Mesothelial cell of epicardium (in vitro differentiated cells): ENCODE results near the gene HPCAL1. TPM values are rescaled to one million over a fixed set of nuclear protein-coding genes. Genes with fewer than 3 reads are reported as not detected.

ENCODE experiments used
- DNase-seq, 2 experiments: peaks; one replicate each; pipeline ENCODE4 v3.0.0; 2021; ENCODE audit warnings: low spot score in 2 of 2; ENCODE audit not compliant: unreplicated experiment in 2 of 2
- H3K27ac Mint-ChIP-seq: 2 replicates; pipeline ENCODE4 v1.8.0; 2021; ENCODE audit warnings: mixed read lengths
- H3K27me3 Mint-ChIP-seq: 2 replicates; pipeline ENCODE4 v1.8.0; 2021; ENCODE audit warnings: low read depth, mixed read lengths
- H3K36me3 Mint-ChIP-seq: 2 replicates; pipeline ENCODE4 v1.8.0; 2021; ENCODE audit warnings: mixed read lengths
- H3K4me1 Mint-ChIP-seq: 2 replicates; pipeline ENCODE4 v1.8.0; 2021; ENCODE audit warnings: mixed read lengths
- H3K4me3 Mint-ChIP-seq: 2 replicates; pipeline ENCODE4 v1.8.0; 2021; ENCODE audit warnings: mild to moderate bottlenecking, moderate library complexity, mixed read lengths
- H3K9me3 Mint-ChIP-seq: 2 replicates; pipeline ENCODE4 v1.8.0; 2021; ENCODE audit warnings: mixed read lengths
- CTCF ChIP-seq: fragments of 200-600 bp; sonication (generic); IDR thresholded peaks from one replicate; pipeline ENCODE4 v1.5.0; 2021; ENCODE audit warnings: antibody characterized with exemption; ENCODE audit not compliant: unreplicated experiment
- total RNA-seq: library from RNA; stranded (reverse); gene quantifications from 3 replicates; pipeline ENCODE4 v1.2.1, GENCODE V29; 2021

The HPCAL1 gene
- total RNA-seq, 1 donor from 2014 or later = 17.5 TPM

DNA sequence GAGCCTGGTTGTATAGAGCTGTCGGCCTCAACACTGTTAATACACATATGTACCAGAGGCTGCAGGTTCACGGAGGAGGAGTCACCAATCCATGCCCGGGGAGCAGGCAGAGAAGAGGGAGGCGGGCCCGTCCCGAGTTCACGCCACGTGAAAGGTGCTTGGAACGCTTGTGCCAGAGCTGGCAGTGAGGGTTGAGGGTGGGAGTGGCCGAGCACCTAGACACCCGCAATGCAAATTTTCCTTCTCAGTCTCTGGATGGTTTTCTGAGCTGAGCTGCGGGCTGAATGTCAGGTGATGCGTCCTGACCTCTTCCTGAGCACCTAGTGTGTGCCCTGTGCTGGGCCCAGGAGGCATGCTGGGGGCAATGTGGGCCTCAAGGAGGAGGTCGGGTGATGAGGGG is 93.2 kb downstream of the HPCAL1 start:
- no peak for DNase-seq
- H3K27ac Mint-ChIP-seq = no peak overlapping the region
- no peak for TF ChIP-seq CTCF
- no peaks in the 10 kb centered on the region for H3K9me3 Mint-ChIP-seq
- H3K4me3 Mint-ChIP-seq = no peak overlapping the region
- H3K36me3 Mint-ChIP-seq = peaks cover 5% of the 10 kb centered on the region
- H3K27me3 Mint-ChIP-seq = no peaks in the 10 kb centered on the region
- H3K4me1 Mint-ChIP-seq = peaks cover 2% of the 10 kb centered on the region

DNA sequence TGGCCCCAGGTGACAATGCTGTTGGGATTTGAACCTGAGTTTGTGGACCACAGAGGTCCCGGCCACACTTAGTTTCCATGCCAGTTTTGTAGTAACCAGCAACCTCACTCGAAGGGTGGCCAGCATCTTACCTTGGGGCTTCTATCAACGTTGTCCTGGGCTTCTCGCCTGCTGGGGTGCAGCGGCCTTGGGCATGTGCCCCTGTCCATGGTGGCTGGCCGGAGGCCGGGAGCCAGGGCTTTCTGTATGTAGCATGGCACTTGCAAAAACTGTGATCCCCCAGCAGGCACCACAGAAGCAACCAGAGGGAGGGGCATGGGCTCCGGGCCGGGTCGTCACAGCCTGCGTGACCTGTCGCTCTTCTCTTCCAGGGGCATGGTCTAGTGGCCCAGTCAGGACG is 93.8 kb downstream of the HPCAL1 start:
- no peaks in the 10 kb centered on the region for H3K9me3 Mint-ChIP-seq
- no peak for TF ChIP-seq CTCF
- no peaks in the 10 kb centered on the region for H3K27me3 Mint-ChIP-seq
- DNase-seq = no peak
- no peak overlapping the region for H3K27ac Mint-ChIP-seq
- peaks cover 9% of the 10 kb centered on the region for H3K36me3 Mint-ChIP-seq
- H3K4me3 Mint-ChIP-seq = no peak overlapping the region
- H3K4me1 Mint-ChIP-seq = peaks cover 2% of the 10 kb centered on the region

DNA sequence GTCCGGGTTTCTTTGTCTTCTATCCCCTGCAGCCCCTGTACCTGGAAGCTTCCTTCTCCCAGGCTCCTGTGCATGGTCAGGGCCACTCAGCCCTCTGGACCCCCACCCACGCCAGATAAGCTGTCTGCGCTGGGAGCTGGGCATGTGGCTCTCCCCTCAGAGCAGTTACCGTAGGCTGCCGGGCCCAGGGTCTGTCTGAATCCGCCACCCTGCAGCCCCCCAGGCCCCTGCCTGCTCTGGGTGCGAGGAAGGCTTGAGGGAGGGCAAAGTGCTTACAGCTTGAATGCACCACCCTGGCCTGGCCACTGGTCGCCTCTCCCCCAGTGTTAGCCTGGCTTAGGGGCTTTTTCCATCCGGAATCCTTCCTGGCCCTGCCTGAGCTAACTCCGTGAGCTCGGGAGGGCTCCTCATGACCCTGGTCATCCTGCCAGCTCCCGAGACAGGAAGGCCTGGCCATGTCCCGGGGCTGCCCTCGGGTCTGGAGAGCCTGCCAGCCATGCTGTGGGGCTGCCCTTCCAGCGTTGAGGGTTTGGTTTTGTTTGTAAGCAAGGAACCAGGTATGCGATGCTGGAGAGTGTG is 94.7 kb downstream of the HPCAL1 start:
- H3K36me3 Mint-ChIP-seq = peaks cover 9% of the 10 kb centered on the region
- no peak for DNase-seq
- TF ChIP-seq CTCF = no peak
- H3K9me3 Mint-ChIP-seq = no peaks in the 10 kb centered on the region
- H3K27me3 Mint-ChIP-seq = no peaks in the 10 kb centered on the region
- peaks cover 1% of the 10 kb centered on the region for H3K4me1 Mint-ChIP-seq
- no peak overlapping the region for H3K27ac Mint-ChIP-seq
- no peak overlapping the region for H3K4me3 Mint-ChIP-seq

DNA sequence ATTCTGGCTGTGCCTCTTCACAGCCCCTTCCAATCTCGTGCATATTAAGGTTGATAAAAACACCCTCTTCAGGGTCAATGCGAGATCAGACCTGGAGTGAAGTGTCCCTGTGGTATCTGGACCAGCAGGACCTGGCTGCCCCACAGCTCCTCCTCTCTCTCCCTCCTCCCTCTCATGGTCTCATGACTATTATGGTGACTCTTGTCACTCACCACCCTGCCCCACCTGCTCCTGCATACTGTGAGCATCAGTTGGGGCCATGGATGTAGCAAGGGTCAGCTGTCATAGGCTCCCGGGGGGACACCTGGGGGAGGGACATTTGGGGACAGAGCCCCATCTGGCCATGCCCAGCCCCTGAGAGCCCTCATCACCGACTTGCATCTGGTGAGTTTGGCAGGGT is 95.2 kb downstream of the HPCAL1 start:
- H3K36me3 Mint-ChIP-seq = peaks cover 9% of the 10 kb centered on the region
- H3K4me3 Mint-ChIP-seq = no peak overlapping the region
- no peaks in the 10 kb centered on the region for H3K9me3 Mint-ChIP-seq
- no peak for DNase-seq
- TF ChIP-seq CTCF = no peak
- H3K27ac Mint-ChIP-seq = no peak overlapping the region
- H3K27me3 Mint-ChIP-seq = no peaks in the 10 kb centered on the region
- H3K4me1 Mint-ChIP-seq = no peaks in the 10 kb centered on the region

GRCh38 chr2:10398496-10398895 is 95.8 kb downstream of the HPCAL1 start:
- peak overlapping the region; percentile 43 for H3K27ac Mint-ChIP-seq
- H3K9me3 Mint-ChIP-seq = no peaks in the 10 kb centered on the region
- H3K4me3 Mint-ChIP-seq = no peak overlapping the region
- no peaks in the 10 kb centered on the region for H3K4me1 Mint-ChIP-seq
- no peak for DNase-seq
- H3K27me3 Mint-ChIP-seq = no peaks in the 10 kb centered on the region
- no peak for TF ChIP-seq CTCF
- peaks cover 9% of the 10 kb centered on the region for H3K36me3 Mint-ChIP-seq

DNA sequence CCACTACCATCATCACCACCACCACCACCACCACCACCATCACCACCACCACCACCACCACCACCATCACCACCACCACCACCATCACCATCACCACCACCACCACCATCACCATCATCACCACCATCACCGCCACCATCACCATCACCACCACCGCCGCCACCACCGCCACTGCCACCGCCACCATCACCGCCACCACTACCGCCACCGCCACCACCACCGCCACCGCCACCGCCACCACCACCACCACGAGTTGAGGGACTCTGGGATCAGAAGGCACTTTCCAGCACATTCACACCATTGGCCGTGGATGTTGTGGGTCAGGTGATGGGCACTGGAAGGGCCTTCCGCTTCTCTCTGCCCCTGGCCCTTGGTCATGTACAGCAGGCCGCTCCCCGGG is 96.7 kb downstream of the HPCAL1 start:
- no peak for TF ChIP-seq CTCF
- Mint-ChIP-seq H3K27me3 (no peaks in the 10 kb centered on the region), H3K27ac (no peak overlapping the region), H3K4me1 (no peaks in the 10 kb centered on the region), H3K9me3 (no peaks in the 10 kb centered on the region), H3K36me3 (peaks cover 9% of the 10 kb centered on the region), H3K4me3 (no peak overlapping the region)
- no peak for DNase-seq
